ENCODE measurements around the gene AVP.
A peak's percentile ranks its signal among the peaks of the same experiment; 100 is the strongest.

The AVP gene

DNA sequence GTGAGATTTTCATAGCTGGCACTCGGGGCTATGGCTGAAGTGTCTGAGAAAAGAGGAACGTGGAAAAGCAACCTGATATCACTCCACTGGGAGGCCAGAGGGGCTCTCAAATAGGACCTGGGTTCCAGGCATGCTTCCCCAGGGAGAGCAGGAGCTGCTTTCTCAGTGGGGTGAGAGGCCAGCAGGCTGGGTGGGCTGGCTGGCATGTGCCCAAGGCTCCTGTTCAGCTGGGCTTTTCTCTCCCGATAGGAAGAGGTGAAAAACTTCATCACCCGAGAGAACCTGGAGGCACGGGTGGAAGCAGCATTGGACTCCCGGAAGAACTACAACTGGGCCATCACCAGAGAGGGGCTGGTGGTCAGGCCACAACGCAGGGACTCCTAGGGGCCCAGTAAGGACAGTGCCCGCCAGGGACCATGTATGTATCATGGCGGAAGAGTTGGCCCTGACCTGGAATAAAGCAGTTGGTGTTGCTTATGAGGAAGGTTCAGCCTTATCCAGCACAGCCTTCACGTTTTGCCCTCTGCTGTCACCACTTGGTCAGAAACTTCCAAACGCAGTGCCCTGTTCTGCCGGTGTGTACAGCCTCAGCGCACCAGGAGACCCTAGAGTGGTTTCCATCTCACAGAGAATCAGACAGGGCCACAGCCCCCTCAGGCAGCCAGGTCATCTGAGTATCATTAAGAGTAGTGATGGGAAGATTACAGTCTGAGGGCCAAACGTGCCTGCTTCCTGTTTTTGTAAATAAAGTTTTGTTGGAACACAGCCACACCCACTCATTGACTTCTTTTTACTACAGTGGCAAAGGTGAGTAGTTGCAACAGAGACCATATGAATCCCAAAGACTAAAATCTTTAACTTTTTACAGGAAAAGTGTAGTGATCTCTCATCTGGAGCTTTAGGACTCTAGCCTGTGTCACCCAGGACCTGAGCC is 36.8 kb downstream of the AVP start:
- H3K9me3 ChIP-seq (replicated peaks in 1 of 11) = no peaks in the 10 kb centered on the region
- peaks cover 21 to 31% (median 28%) of the 10 kb centered on the region in 10 experiments for H3K4me1 ChIP-seq
- H3K36me3 ChIP-seq = peaks cover 29 to 45% (median 35%) of the 10 kb centered on the region in 11 experiments
- no peak overlapping the region for H3K27ac ChIP-seq
- peak overlapping the region; percentile 85 to 99 (median 94) for H3K4me2 ChIP-seq
- no peaks in the 10 kb centered on the region for H3K27me3 ChIP-seq
- peaks cover 0 to 42% (median 25%) of the 10 kb centered on the region in 11 experiments; a peak in 15 of 22 replicates for H4K20me1 ChIP-seq
- TF ChIP-seq Cebpa-rat (IDR thresholded peaks at IDR 0.05) = no peak
- peak overlapping the region in 7 of 11 experiments; percentile 84 to 92 (median 91); a peak in 13 of 22 replicates for H3K9ac ChIP-seq
- H3K4me3 ChIP-seq = peak overlapping the region in 9 of 10 experiments; percentile 82 to 98 (median 91); a peak in 17 of 20 replicates

- no peak for TF ChIP-seq Cebpa-rat (IDR thresholded peaks at IDR 0.05)
- H3K4me3 ChIP-seq = peak overlapping the region; percentile 82 to 98 (median 93)
- H3K4me1 ChIP-seq = peaks cover 20 to 30% (median 27%) of the 10 kb centered on the region in 10 experiments
- no peaks in the 10 kb centered on the region for H3K27me3 ChIP-seq
- peak overlapping the region; percentile 84 to 92 (median 90) for H3K9ac ChIP-seq
- peak overlapping the region; percentile 85 to 99 (median 94) for H3K4me2 ChIP-seq
- H3K36me3 ChIP-seq = peaks cover 29 to 50% (median 37%) of the 10 kb centered on the region in 11 experiments
- H3K27ac ChIP-seq = peak overlapping the region; percentile 14 to 93 (median 88); a peak in 20 of 22 replicates
- no peaks in the 10 kb centered on the region for H3K9me3 ChIP-seq (replicated peaks in 1 of 11)
- peaks cover 0 to 42% (median 25%) of the 10 kb centered on the region in 11 experiments; a peak in 15 of 22 replicates for H4K20me1 ChIP-seq
Observed at GRCh38 chr20:3046677-3047462, 37.7 kb downstream of the AVP start.

GRCh38 chr20:3045816-3046676 is 38.5 kb downstream of the AVP start, which contains the start of gene MRPS26:
MRPS26 (plus strand) TSS chr20:3046052; CDS start chr20:3046069, 17 bp downstream.
- no peak for TF ChIP-seq Cebpa-rat (IDR thresholded peaks at IDR 0.05)
- Histone ChIP-seq H3K9me3 (replicated peaks in 1 of 11) (no peaks in the 10 kb centered on the region), H4K20me1 (peaks cover 0 to 42% (median 25%) of the 10 kb centered on the region in 11 experiments; a peak in 15 of 22 replicates), H3K27me3 (no peaks in the 10 kb centered on the region), H3K4me2 (peak within 1 kb of the TSS; percentile 85 to 99 (median 94)), H3K36me3 (peaks cover 29 to 53% (median 41%) of the 10 kb centered on the region in 11 experiments), H3K9ac (peak within 1 kb of the TSS; percentile 84 to 92 (median 90)), H3K27ac (peak within 1 kb of the TSS; percentile 81 to 93 (median 88)), H3K4me1 (peaks cover 20 to 30% (median 27%) of the 10 kb centered on the region in 10 experiments), H3K4me3 (peak within 1 kb of the TSS; percentile 82 to 98 (median 93))

DNA sequence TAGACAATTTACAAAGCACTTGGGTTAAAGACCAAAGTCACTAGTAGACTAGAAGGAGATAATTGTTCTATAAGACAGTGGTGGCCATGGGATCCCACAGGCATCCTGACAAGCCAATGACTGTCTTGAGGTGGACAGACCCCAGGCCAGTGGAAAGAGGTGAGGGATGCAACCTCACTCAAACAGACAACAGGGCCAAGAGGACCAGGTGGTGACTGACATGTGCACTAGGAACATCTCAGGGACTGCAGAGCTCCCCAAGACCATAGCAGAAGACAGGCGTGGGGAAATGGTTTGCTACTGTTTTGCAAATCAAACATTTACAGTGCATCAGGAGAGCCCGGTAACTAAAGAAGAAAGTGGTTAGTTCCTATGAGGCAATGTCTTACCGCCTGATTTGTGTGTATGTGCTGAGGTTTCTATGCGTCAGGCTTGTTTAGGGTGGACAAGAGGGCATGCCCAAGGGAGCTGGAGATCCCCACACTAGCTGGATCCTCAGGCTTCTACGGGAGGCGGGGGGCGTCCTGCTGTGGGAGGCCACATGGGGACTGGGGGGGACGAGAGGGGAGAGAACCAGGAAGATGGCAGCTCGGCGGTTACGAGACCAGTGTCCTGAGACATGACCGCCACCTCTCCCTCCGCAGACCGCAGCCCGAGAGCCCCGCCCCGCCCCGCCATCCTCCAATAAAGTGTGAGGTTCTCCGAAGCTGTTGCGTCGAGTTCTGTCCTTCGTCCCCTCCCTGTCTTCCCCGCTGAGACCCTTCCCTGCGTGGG is 39.3 kb downstream of the AVP start:
- peak overlapping the region; percentile 82 to 98 (median 93) for H3K4me3 ChIP-seq
- no peaks in the 10 kb centered on the region for H3K27me3 ChIP-seq
- peaks cover 20 to 30% (median 27%) of the 10 kb centered on the region in 10 experiments for H3K4me1 ChIP-seq
- H3K27ac ChIP-seq = peak overlapping the region; percentile 81 to 93 (median 88)
- no peaks in the 10 kb centered on the region for H3K9me3 ChIP-seq (replicated peaks in 1 of 11)
- TF ChIP-seq Cebpa-rat (IDR thresholded peaks at IDR 0.05) = no peak
- H3K9ac ChIP-seq = peak overlapping the region; percentile 84 to 92 (median 90)
- peaks cover 35 to 55% (median 41%) of the 10 kb centered on the region in 11 experiments for H3K36me3 ChIP-seq
- H4K20me1 ChIP-seq = peaks cover 0 to 41% (median 25%) of the 10 kb centered on the region in 11 experiments; a peak in 15 of 22 replicates
- H3K4me2 ChIP-seq = peak overlapping the region; percentile 85 to 99 (median 94)

GRCh38 chr20:3044336-3044965 is 40.1 kb downstream of the AVP start:
- Histone ChIP-seq H3K4me1 (peaks cover 20 to 30% (median 27%) of the 10 kb centered on the region in 10 experiments), H4K20me1 (peaks cover 0 to 34% (median 25%) of the 10 kb centered on the region in 11 experiments; a peak in 15 of 22 replicates), H3K4me3 (peak overlapping the region in 1 of 10 experiments; percentile 85; a peak in 1 of 20 replicates), H3K4me2 (peak overlapping the region; percentile 85 to 99 (median 94); a peak in 19 of 22 replicates), H3K27ac (no peak overlapping the region), H3K27me3 (no peaks in the 10 kb centered on the region), H3K9ac (no peak overlapping the region), H3K9me3 (replicated peaks in 1 of 11) (no peaks in the 10 kb centered on the region), H3K36me3 (peaks cover 35 to 55% (median 41%) of the 10 kb centered on the region in 11 experiments)
- no peak for TF ChIP-seq Cebpa-rat (IDR thresholded peaks at IDR 0.05)

DNA sequence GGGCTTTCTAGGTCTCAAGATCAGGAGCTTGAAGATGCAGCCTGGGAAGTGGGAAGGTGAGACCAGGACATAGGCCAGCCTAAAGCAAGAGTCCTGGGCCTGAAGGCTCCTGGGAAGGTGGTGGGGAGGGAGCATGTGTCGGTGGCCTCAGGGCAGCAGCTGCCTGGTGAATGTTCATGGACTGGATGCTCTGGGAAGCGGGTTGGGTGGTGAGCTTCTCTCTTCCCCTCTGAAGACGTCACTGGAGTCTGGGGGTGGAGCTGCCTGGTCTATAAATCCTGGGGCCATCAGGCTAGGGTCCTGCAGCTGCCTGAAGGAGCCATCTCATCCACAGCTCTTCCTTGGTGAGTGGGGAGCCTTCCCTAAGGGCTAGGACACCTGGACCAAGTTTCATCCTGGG is 41.2 kb downstream of the AVP start, which contains the start of gene GNRH2:
Gene GNRH2, plus strand, starts transcription at position 301 of the 400 bp plus-strand sequence. CDS start 793 bp downstream, outside the sequence.
- H3K4me3 ChIP-seq = no peak within 1 kb of the TSS
- no peak for TF ChIP-seq Cebpa-rat (IDR thresholded peaks at IDR 0.05)
- H3K36me3 ChIP-seq = peaks cover 35 to 55% (median 41%) of the 10 kb centered on the region in 11 experiments
- H3K4me1 ChIP-seq = peaks cover 20 to 29% (median 26%) of the 10 kb centered on the region in 10 experiments
- H3K9me3 ChIP-seq (replicated peaks in 1 of 11) = no peaks in the 10 kb centered on the region
- peaks cover 0 to 22% (median 17%) of the 10 kb centered on the region in 11 experiments; a peak in 15 of 22 replicates for H4K20me1 ChIP-seq
- H3K27ac ChIP-seq = no peak within 1 kb of the TSS
- no peaks in the 10 kb centered on the region for H3K27me3 ChIP-seq
- no peak within 1 kb of the TSS for H3K9ac ChIP-seq
- H3K4me2 ChIP-seq = peak within 1 kb of the TSS in 5 of 11 experiments; percentile 87 to 99 (median 92); a peak in 6 of 22 replicates

- Histone ChIP-seq H3K4me3 (no peak overlapping the region), H3K4me1 (peaks cover 17 to 23% (median 21%) of the 10 kb centered on the region in 10 experiments), H4K20me1 (peaks cover 0 to 15% (median 12%) of the 10 kb centered on the region in 11 experiments; a peak in 15 of 22 replicates), H3K27me3 (no peaks in the 10 kb centered on the region), H3K9ac (no peak overlapping the region), H3K27ac (no peak overlapping the region), H3K9me3 (replicated peaks in 1 of 11) (no peaks in the 10 kb centered on the region), H3K4me2 (no peak overlapping the region), H3K36me3 (peaks cover 36 to 55% (median 41%) of the 10 kb centered on the region in 11 experiments)
- TF ChIP-seq Cebpa-rat (IDR thresholded peaks at IDR 0.05) = no peak
Observed at GRCh38 chr20:3042625-3043024, 41.9 kb downstream of the AVP start.
